TTC549 (cell line): ENCODE measurements around the gene INSYN1.
"Not testable (repeated sequence)": the region's sequence is repeated elsewhere in the genome, so short reads cannot be mapped to it uniquely, and the experiment has no call there.

Source experiments
- FAIRE-seq: peaks from 2 replicates; lab custom pipeline; 2012; peaks lifted over from hg19 to GRCh38; lab: Jason Lieb, UNC

The INSYN1 gene

GRCh38 chr15:73753250-73754130 lies at the start of gene INSYN1:
Gene INSYN1 (minus strand): TSS chr15:73753351. CDS start chr15:73751130, 2,221 bp downstream.
- no peak for FAIRE-seq

- FAIRE-seq, result no peak
Measured at GRCh38 chr15:73802431-73803041, 49.4 kb upstream of the INSYN1 start.

GRCh38 chr15:73800662-73801345 lies 47.7 kb upstream of the INSYN1 start:
- FAIRE-seq, result no peak

GRCh38 chr15:73799466-73799865 lies 46.3 kb upstream of the INSYN1 start:
- no peak for FAIRE-seq

- FAIRE-seq, result no peak
Measured at GRCh38 chr15:73797366-73798158, 44.4 kb upstream of the INSYN1 start.

- FAIRE-seq, result no peak
Measured at GRCh38 chr15:73796331-73796831, 43.2 kb upstream of the INSYN1 start.

- no peak for FAIRE-seq
Measured at GRCh38 chr15:73794443-73795133, 41.4 kb upstream of the INSYN1 start.

- FAIRE-seq, result not testable (repeated sequence)
Measured at GRCh38 chr15:73792899-73793541, 39.9 kb upstream of the INSYN1 start.

- FAIRE-seq, result no peak
Measured at GRCh38 chr15:73792415-73792814, 39.3 kb upstream of the INSYN1 start.

GRCh38 chr15:73789521-73790240 lies 36.5 kb upstream of the INSYN1 start:
- FAIRE-seq, result no peak

GRCh38 chr15:73787621-73788020 lies 34.5 kb upstream of the INSYN1 start:
- no peak for FAIRE-seq

GRCh38 chr15:73786538-73786937 lies 33.4 kb upstream of the INSYN1 start:
- no peak for FAIRE-seq

GRCh38 chr15:73785256-73786014 lies 32.3 kb upstream of the INSYN1 start:
- FAIRE-seq, result not testable (repeated sequence)

GRCh38 chr15:73784291-73784690 lies 31.1 kb upstream of the INSYN1 start:
- FAIRE-seq, result no peak

GRCh38 chr15:73782344-73782959 lies 29.3 kb upstream of the INSYN1 start:
- no peak for FAIRE-seq

- FAIRE-seq, result no peak
Measured at GRCh38 chr15:73781038-73781925, 28.1 kb upstream of the INSYN1 start.

GRCh38 chr15:73779974-73780373 lies 26.8 kb upstream of the INSYN1 start:
- FAIRE-seq, result no peak

GRCh38 chr15:73777741-73778140 lies 24.6 kb upstream of the INSYN1 start:
- no peak for FAIRE-seq
